WERI-Rb-1 (cell line): ENCODE results near the gene SNAI1.
A peak's percentile ranks its signal among the peaks of the same experiment; 100 is the strongest.

Experiments
- DNase-seq: peaks from one replicate; pipeline ENCODE4 v3.0.0-alpha.2; 2020
- H3K27ac ChIP-seq: fragments of 250-450 bp; sonication (Bioruptor Pico); 2 replicates; pipeline ENCODE4 v1.5.1; 2020; ENCODE audit warnings: mild to moderate bottlenecking, moderate library complexity
- H3K27me3 ChIP-seq: fragments of 250-450 bp; sonication (Bioruptor Pico); 2 replicates; pipeline ENCODE4 v1.5.1; 2021; ENCODE audit warnings: mild to moderate bottlenecking, low read depth, moderate library complexity; ENCODE audit not compliant: insufficient read depth, severe bottlenecking
- H3K36me3 ChIP-seq: fragments of 250-450 bp; sonication (Bioruptor Pico); 2 replicates; pipeline ENCODE4 v1.5.1; 2020; ENCODE audit warnings: mild to moderate bottlenecking, moderate library complexity
- H3K4me3 ChIP-seq: 2 replicates; pipeline ENCODE4 v1.5.1; 2011; ENCODE audit warnings: low read depth, mild to moderate bottlenecking, control low read depth, low read length
- H3K9me3 ChIP-seq: fragments of 250-450 bp; sonication (Bioruptor Pico); 2 replicates; pipeline ENCODE4 v1.5.1; 2021; ENCODE audit warnings: mild to moderate bottlenecking, moderate library complexity; ENCODE audit not compliant: severe bottlenecking
- CTCF ChIP-seq: IDR thresholded peaks from 2 replicates; pipeline ENCODE4 v1.5.1; 2011; ENCODE audit warnings: low read depth, mild to moderate bottlenecking, control low read depth, inconsistent platforms, low read length

SNAI1 gene

GRCh38 chr20:50015636-50015992, 32.8 kb downstream of the SNAI1 start:
- no peak for TF ChIP-seq CTCF
- H3K27ac ChIP-seq = peak overlapping the region; percentile 83
- no peaks in the 10 kb centered on the region for H3K9me3 ChIP-seq
- no peaks in the 10 kb centered on the region for H3K27me3 ChIP-seq
- H3K4me3 ChIP-seq = no peak overlapping the region
- no peak for DNase-seq
- H3K36me3 ChIP-seq = no peaks in the 10 kb centered on the region

- Histone ChIP-seq H3K36me3 (no peaks in the 10 kb centered on the region), H3K27me3 (no peaks in the 10 kb centered on the region), H3K4me3 (no peak overlapping the region), H3K9me3 (no peaks in the 10 kb centered on the region), H3K27ac (peak overlapping the region; percentile 83)
- DNase-seq = peak; percentile 73
- TF ChIP-seq CTCF = no peak
Measured at GRCh38 chr20:50015993-50016770, 33.4 kb downstream of the SNAI1 start.

- no peaks in the 10 kb centered on the region for H3K36me3 ChIP-seq
- no peak overlapping the region for H3K27ac ChIP-seq
- no peak for DNase-seq
Measured at GRCh38 chr20:50017160-50017559, 34.4 kb downstream of the SNAI1 start.

DNA sequence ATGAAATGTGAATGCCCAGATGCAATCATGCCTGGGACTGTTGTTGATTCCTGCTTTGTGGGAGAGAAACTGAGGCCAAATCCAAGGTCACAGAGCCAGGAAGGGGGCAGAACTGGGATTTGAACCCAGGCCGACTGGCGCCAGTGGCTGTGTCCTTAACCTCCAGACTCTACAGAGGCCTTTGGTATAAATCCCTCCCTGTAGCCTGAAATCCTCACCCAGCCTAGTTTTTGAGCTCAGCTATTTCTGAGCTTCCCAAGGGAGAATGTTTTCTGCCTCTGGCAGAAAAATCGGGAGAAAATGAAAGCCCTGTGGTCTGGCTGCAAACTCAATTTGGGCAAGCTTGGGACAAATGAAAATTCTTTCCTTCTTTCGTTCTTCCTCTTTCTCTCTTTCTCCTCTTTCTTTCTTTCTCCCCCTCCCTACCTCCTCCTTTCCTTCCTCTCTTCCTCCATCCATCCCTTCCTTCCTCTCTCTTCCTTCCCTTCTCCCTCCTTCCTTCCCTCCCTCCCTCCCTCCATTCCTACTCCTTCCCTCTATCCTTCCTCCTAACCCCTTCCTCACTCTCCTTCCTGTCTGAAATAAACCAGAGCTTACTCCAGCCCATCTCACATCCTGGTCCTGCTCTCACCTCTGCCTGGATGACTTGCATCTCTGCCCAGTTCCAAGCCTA, 34.9 kb downstream of the SNAI1 start:
- TF ChIP-seq CTCF = no peak
- Histone ChIP-seq H3K27ac (no peak overlapping the region), H3K9me3 (no peaks in the 10 kb centered on the region), H3K27me3 (no peaks in the 10 kb centered on the region), H3K36me3 (no peaks in the 10 kb centered on the region), H3K4me3 (no peak overlapping the region)
- DNase-seq = no peak

More at GRCh38 chr20:50017160-50017559, 34.4 kb downstream of the SNAI1 start:
- Histone ChIP-seq H3K27me3 (no peaks in the 10 kb centered on the region), H3K9me3 (no peaks in the 10 kb centered on the region), H3K4me3 (no peak overlapping the region)
- TF ChIP-seq CTCF = no peak

- no peak for DNase-seq
- Histone ChIP-seq H3K27me3 (no peaks in the 10 kb centered on the region), H3K9me3 (no peaks in the 10 kb centered on the region), H3K27ac (no peak overlapping the region), H3K36me3 (no peaks in the 10 kb centered on the region), H3K4me3 (no peak overlapping the region)
- no peak for TF ChIP-seq CTCF
Measured at GRCh38 chr20:50019466-50020256, 36.9 kb downstream of the SNAI1 start.
